Thoracic aorta endothelial cell (primary cell): ENCODE results near the gene SMG9. TPM values are rescaled to one million over a fixed set of nuclear protein-coding genes. Genes with fewer than 3 reads are reported as not detected.

Source experiments
- total RNA-seq: library from RNA; depleted of rRNA; stranded (reverse); fragments of >200 nt; gene quantifications from 2 replicates; pipeline ENCODE4 v1.2.3, GENCODE V29; 2012

SMG9 gene, protein sequence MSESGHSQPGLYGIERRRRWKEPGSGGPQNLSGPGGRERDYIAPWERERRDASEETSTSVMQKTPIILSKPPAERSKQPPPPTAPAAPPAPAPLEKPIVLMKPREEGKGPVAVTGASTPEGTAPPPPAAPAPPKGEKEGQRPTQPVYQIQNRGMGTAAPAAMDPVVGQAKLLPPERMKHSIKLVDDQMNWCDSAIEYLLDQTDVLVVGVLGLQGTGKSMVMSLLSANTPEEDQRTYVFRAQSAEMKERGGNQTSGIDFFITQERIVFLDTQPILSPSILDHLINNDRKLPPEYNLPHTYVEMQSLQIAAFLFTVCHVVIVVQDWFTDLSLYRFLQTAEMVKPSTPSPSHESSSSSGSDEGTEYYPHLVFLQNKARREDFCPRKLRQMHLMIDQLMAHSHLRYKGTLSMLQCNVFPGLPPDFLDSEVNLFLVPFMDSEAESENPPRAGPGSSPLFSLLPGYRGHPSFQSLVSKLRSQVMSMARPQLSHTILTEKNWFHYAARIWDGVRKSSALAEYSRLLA
- total RNA-seq, result 15.7 and 20.4 TPM in 2 replicates

DNA sequence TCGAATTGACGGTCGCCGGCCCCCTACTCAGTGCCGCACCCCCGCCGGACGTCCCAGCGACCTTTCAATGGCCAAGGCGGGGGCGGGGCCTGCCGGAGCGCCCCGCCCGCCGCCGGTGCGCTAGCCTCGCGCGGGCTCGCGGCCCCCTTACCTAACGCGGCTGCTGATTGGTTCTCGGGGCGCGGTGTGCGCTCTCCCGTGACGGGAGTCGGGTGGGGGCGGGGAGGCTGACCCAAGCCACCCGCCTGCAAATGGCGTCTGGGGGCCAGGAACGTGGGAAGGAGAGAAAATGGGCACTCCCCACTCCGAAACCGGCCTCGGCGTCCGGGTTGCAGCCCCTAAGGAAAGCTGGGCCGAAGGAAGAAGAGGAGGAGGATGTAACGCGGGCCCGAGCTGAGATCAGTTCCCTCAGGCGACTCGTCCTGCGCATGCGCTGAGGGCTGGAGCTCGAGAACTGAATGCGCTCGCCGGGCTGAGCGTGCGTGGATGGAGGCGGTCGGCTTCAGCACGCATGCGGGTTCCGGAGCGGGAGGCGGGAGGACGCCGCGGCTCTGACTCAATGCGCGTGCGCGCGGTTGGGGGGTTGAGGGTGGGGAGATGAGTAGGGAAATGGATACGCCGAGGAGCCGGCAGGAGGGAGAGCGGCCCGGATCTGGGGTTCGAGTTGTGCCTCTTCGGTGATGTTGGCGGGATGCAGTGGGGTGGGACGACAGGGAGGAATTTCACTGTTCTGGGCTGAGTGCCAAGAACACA is at the start of gene SMG9:
Gene SMG9, minus strand, starts transcription at position 460 of the 753 bp plus-strand sequence. CDS start 4,221 bp downstream, outside the sequence.

DNA sequence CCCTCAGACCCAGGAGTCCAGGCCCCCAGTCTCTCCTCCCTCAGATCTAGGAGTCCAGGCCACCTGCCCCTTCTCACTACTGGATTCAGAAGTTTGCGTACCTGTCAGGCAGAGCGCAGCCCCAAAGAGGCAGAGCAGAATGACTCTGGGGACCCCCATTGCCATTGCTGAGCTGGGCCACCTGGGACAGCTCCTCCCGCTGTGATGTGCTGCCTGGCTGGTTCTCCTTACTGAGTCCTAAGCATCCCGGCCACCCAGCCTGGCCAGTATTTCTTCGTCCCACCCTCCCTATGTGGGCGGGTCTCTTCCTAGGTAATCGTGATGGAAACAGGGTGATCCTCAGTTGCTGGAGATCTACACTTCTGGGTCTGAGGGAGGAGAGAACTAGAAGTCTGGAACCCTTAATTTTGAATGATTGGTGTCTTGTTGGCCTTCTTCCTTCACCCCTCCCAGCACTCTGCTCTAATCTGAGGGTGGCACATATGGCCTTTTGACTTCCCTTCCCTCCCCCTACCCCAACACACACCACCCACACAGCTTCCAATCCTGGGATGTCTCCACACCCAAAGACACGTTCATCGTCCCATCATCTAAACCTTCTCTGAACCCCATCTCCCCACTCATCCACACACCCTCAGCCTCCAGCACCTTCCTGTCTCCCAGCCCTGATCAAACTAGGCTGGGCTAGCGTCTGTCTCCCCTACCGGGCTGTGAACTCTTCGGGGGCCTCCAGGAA is 47.6 kb upstream of the SMG9 start, which contains the start of gene LYPD5:
Gene LYPD5, minus strand, starts transcription at position 232 of the 736 bp plus-strand sequence. Its CDS starts 67 bp downstream, at position 165.

DNA sequence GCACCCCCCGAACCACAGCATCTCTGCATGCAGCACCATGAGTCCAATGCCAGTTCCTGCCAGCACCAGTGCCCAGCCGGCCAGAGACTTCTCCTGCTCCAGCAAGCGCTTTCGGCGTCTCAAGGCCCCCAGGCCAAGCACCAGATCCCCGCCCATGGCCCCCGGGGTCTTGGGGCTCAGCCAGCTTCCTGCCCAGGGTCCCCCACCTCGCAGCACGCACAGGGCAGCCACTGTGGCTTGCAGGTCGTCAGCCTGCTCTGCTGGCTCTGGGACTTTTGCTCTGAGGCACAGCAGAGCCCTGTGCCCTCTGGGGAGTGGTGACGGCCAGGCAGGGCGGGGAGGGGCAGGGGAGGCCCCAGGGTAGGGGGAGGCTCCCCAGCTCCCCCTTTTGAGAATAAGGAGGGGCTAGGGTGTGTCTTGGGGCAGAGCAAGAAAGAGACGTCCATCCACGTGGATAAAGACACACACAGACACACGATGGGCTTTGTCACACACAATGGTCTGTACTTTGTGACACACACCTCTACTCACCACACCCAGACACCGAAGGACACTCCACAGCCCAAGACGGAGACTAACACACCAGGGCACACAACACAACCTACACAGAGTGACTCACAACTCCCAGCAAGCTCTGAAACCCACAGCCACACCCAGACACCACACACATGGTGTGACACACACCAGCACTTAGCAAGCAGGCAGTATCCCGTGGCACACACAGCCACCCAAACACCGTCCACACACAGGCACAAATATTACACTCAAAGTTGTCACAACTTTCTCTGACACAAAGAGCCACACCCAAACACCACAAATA is 26.2 kb upstream of the SMG9 start, which contains the start of gene KCNN4:
Gene KCNN4, minus strand, starts transcription at position 268 of the 820 bp plus-strand sequence. Its CDS starts 112 bp downstream, at position 156.

DNA sequence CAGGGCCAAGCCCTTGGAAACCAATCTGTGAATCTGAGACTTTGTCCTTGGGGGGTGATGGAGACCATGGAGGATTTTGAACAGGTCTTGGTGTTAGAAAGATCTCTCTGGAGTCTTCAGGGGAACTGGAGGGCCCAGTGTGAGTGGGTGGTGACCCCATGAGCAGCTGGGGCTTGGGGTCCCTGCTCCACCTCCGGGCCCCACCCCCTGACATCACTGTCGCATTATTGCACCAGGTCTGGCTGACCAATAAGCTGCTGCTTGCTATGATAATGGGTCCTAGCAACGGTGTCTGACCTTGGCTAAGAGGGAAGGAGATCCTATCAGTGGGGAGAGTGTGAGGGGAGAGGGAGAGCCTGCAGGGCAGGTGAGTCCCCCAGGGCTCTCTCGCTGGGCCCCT is 39.0 kb downstream of the SMG9 start, which contains the start of gene IRGC:
Gene IRGC, plus strand, starts transcription at position 301 of the 400 bp plus-strand sequence. CDS start 2,483 bp downstream, outside the sequence.

Other genes with a start within 250 kb of the SMG9 start
- gene ETHE1, start 227.8 kb downstream of the SMG9 start, total RNA-seq, result 31.0 and 40.1 TPM in 2 replicates
- 0.27 TPM in 1 of 2 replicates, not detected in the other for gene ZNF575, start 221.8 kb downstream of the SMG9 start, total RNA-seq
- gene XRCC1, start 179.4 kb downstream of the SMG9 start, total RNA-seq, result 19.9 and 26.4 TPM in 2 replicates
- gene PINLYP, start 179.2 kb downstream of the SMG9 start, total RNA-seq, result 0.22 and 0.27 TPM in 2 replicates
- gene IRGQ, start 158.8 kb downstream of the SMG9 start, total RNA-seq, result 28.9 TPM in 2 replicates
- gene ZNF576, start 158.4 kb downstream of the SMG9 start, total RNA-seq, result 9.3 and 9.8 TPM in 2 replicates
- 0.07 and 0.27 TPM in 2 replicates for gene SRRM5, start 142.9 kb downstream of the SMG9 start, total RNA-seq
- gene ZNF428, start 135.3 kb downstream of the SMG9 start, total RNA-seq, result 21.3 and 22.3 TPM in 2 replicates
- gene CADM4, start 115.1 kb downstream of the SMG9 start, total RNA-seq, result 1.6 and 1.7 TPM in 2 replicates
- gene PLAUR, start 84.8 kb downstream of the SMG9 start, total RNA-seq, result 72.7 and 78.2 TPM in 2 replicates
- gene IRGC, start 38.9 kb downstream of the SMG9 start, total RNA-seq, result not detected in 2 replicates
- gene KCNN4, start 26.0 kb upstream of the SMG9 start, total RNA-seq, result 0.53 and 1.3 TPM in 2 replicates
- gene LYPD5, start 47.5 kb upstream of the SMG9 start, total RNA-seq, result 0.13 and 0.29 TPM in 2 replicates
- gene ZNF283, start 72.4 kb upstream of the SMG9 start, total RNA-seq, result 9.2 and 9.8 TPM in 2 replicates
- 1.0 and 1.3 TPM in 2 replicates for gene ZNF404, start 129.0 kb upstream of the SMG9 start, total RNA-seq
- 14.4 and 16.2 TPM in 2 replicates for gene ZNF45, start 180.3 kb upstream of the SMG9 start, total RNA-seq
- gene ZNF221, start 196.3 kb upstream of the SMG9 start, total RNA-seq, result 5.2 TPM in 2 replicates
- 6.7 and 7.2 TPM in 2 replicates for gene ZNF155, start 229.2 kb upstream of the SMG9 start, total RNA-seq
- 3.4 and 4.7 TPM in 2 replicates for gene ZNF230, start 248.0 kb upstream of the SMG9 start, total RNA-seq